Measurements from ENCODE around the gene PDE4B.

Gene PDE4B

GRCh38 chr1:66172272-66172671 lies 379.6 kb downstream of the PDE4B start:
- DNase-seq (ENCODE audit: low read depth in 2 of 2, low spot score in 1 of 2): no peak

GRCh38 chr1:66175098-66175497 lies 382.4 kb downstream of the PDE4B start:
- DNase-seq (ENCODE audit: low read depth in 2 of 2, low spot score in 1 of 2): no peak

- DNase-seq (ENCODE audit: low read depth in 2 of 2, low spot score in 1 of 2): no peak
Measured at GRCh38 chr1:66175581-66175980, 382.9 kb downstream of the PDE4B start.

- DNase-seq (ENCODE audit: low read depth in 2 of 2, low spot score in 1 of 2): no peak
Measured at GRCh38 chr1:66176012-66176715, 383.5 kb downstream of the PDE4B start.

- DNase-seq (ENCODE audit: low read depth in 2 of 2, low spot score in 1 of 2): no peak
Measured at GRCh38 chr1:66176832-66177231, 384.1 kb downstream of the PDE4B start.

GRCh38 chr1:66177510-66177909 lies 384.8 kb downstream of the PDE4B start:
- DNase-seq (ENCODE audit: low read depth in 2 of 2, low spot score in 1 of 2): no peak

GRCh38 chr1:66182026-66182425 lies 389.3 kb downstream of the PDE4B start:
- no peak for DNase-seq (ENCODE audit: low read depth in 2 of 2, low spot score in 1 of 2)

- DNase-seq (ENCODE audit: low read depth in 2 of 2, low spot score in 1 of 2): no peak
Measured at GRCh38 chr1:66182551-66183178, 390.0 kb downstream of the PDE4B start.

- no peak for DNase-seq (ENCODE audit: low read depth in 2 of 2, low spot score in 1 of 2)
Measured at GRCh38 chr1:66183400-66183799, 390.7 kb downstream of the PDE4B start.

GRCh38 chr1:66197120-66197519 lies 404.4 kb downstream of the PDE4B start:
- no peak for DNase-seq (ENCODE audit: low read depth in 2 of 2, low spot score in 1 of 2)

- DNase-seq (ENCODE audit: low read depth in 2 of 2, low spot score in 1 of 2): no peak
Measured at GRCh38 chr1:66197785-66198184, 405.1 kb downstream of the PDE4B start.

- no peak for DNase-seq (ENCODE audit: low read depth in 2 of 2, low spot score in 1 of 2)
Measured at GRCh38 chr1:66206563-66207144, 414.0 kb downstream of the PDE4B start.

- DNase-seq (ENCODE audit: low read depth in 2 of 2, low spot score in 1 of 2): no peak
Measured at GRCh38 chr1:66207484-66207883, 414.8 kb downstream of the PDE4B start.

GRCh38 chr1:66208632-66209031 lies 415.9 kb downstream of the PDE4B start:
- no peak for DNase-seq (ENCODE audit: low read depth in 2 of 2, low spot score in 1 of 2)

GRCh38 chr1:66210635-66211244 lies 418.0 kb downstream of the PDE4B start:
- DNase-seq (ENCODE audit: low read depth in 2 of 2, low spot score in 1 of 2): no peak

GRCh38 chr1:66211521-66211920 lies 418.8 kb downstream of the PDE4B start:
- DNase-seq (ENCODE audit: low read depth in 2 of 2, low spot score in 1 of 2): no peak

GRCh38 chr1:66213491-66213890 lies 420.8 kb downstream of the PDE4B start:
- no peak for DNase-seq (ENCODE audit: low read depth in 2 of 2, low spot score in 1 of 2)

- DNase-seq (ENCODE audit: low read depth in 2 of 2, low spot score in 1 of 2): no peak
Measured at GRCh38 chr1:66214901-66215300, 422.2 kb downstream of the PDE4B start.

GRCh38 chr1:66217021-66217420 lies 424.3 kb downstream of the PDE4B start:
- DNase-seq (ENCODE audit: low read depth in 2 of 2, low spot score in 1 of 2): no peak

- DNase-seq (ENCODE audit: low read depth in 2 of 2, low spot score in 1 of 2): no peak
Measured at GRCh38 chr1:66217561-66217960, 424.9 kb downstream of the PDE4B start.

- no peak for DNase-seq (ENCODE audit: low read depth in 2 of 2, low spot score in 1 of 2)
Measured at GRCh38 chr1:66220477-66220876, 427.8 kb downstream of the PDE4B start.

GRCh38 chr1:66223681-66224080 lies 431.0 kb downstream of the PDE4B start:
- DNase-seq (ENCODE audit: low read depth in 2 of 2, low spot score in 1 of 2): no peak

Measured in stimulated activated CD8-positive, alpha-beta memory T cell treated with anti-CD3 and anti-CD28 coated beads, Interleukin-4, amount 100 ng/mL, for 1 hour (primary cell).